Epithelial cell of esophagus (primary cell): ENCODE measurements around the gene PPFIA1.
A peak's percentile ranks its signal among the peaks of the same experiment; 100 is the strongest.

ENCODE experiments used
- DNase-seq: peaks from one replicate; pipeline ENCODE4 v3.0.0; 2010; ENCODE audit warnings: low read depth
- H3K4me3 ChIP-seq: 2 replicates; pipeline ENCODE4 v1.5.1; 2011; ENCODE audit warnings: mild to moderate bottlenecking, low read length, control low read depth
- TF ChIP-seq, protein P1 (sequence below): IDR thresholded peaks from 2 replicates; pipeline ENCODE4 v1.5.1; 2011; ENCODE audit warnings: low read depth, mild to moderate bottlenecking, low read length, control low read depth, inconsistent platforms; ENCODE audit not compliant: insufficient read depth; ENCODE audit errors: missing control alignments

PPFIA1 gene

DNA sequence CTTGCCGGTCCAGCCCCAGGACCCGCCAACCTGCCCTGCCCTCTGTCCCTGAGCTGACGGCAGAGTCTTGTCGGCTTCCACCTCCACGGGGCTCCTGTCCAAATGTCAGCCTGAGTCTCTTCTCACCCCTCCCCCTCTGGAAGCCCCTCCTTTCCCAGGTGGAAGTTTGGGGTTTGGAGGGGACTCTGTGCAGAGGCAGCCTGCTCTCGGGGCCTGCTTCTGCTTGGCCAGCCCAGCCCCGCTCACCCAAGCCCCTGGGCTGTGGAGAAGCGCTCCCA, 158.9 kb downstream of the PPFIA1 start:
- no peak for DNase-seq
- H3K4me3 ChIP-seq, result no peak overlapping the region
- TF ChIP-seq, protein P1, sequence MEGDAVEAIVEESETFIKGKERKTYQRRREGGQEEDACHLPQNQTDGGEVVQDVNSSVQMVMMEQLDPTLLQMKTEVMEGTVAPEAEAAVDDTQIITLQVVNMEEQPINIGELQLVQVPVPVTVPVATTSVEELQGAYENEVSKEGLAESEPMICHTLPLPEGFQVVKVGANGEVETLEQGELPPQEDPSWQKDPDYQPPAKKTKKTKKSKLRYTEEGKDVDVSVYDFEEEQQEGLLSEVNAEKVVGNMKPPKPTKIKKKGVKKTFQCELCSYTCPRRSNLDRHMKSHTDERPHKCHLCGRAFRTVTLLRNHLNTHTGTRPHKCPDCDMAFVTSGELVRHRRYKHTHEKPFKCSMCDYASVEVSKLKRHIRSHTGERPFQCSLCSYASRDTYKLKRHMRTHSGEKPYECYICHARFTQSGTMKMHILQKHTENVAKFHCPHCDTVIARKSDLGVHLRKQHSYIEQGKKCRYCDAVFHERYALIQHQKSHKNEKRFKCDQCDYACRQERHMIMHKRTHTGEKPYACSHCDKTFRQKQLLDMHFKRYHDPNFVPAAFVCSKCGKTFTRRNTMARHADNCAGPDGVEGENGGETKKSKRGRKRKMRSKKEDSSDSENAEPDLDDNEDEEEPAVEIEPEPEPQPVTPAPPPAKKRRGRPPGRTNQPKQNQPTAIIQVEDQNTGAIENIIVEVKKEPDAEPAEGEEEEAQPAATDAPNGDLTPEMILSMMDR, result no peak

DNA sequence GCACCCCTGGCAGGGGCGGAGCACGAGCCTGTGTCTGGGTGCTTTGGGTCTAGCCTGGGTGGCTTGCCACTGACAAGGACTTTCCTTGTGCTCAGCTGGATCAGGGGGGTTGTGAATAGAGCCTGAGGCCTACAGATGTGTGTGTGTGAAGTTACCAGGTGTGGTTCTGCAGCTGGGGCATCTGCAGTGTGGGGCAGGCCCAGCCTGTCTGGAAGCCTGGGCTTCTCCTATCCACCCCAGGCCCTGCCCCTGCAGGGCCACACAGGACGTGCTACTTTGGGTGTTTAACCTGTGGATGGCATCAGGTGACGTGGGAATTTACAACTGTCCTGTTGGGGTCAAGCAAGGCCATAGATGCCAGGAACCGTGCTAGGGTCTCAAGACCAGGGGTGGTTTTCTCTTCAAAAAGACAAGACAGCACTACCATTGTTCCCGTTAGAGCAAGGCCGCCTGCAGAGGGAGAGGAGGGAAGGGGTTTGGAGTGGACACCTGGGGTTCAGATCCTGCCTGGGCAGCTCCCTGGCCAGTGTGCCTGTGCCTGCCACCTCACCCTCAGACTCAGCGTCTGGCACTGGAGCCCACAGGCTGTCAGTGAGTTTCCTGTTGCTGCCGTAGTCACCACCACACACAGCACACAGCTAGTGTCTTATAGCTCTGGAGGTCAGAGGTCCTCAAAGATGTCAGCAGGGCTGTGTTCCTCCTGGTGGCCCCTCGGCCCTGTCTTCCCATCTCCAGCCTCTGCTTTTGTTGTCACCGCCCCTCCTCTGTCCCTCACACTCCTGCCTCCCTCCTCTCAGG, 159.4 kb downstream of the PPFIA1 start:
- no peak overlapping the region for H3K4me3 ChIP-seq
- TF ChIP-seq, protein P1, result no peak
- peak; percentile 11 for DNase-seq

DNA sequence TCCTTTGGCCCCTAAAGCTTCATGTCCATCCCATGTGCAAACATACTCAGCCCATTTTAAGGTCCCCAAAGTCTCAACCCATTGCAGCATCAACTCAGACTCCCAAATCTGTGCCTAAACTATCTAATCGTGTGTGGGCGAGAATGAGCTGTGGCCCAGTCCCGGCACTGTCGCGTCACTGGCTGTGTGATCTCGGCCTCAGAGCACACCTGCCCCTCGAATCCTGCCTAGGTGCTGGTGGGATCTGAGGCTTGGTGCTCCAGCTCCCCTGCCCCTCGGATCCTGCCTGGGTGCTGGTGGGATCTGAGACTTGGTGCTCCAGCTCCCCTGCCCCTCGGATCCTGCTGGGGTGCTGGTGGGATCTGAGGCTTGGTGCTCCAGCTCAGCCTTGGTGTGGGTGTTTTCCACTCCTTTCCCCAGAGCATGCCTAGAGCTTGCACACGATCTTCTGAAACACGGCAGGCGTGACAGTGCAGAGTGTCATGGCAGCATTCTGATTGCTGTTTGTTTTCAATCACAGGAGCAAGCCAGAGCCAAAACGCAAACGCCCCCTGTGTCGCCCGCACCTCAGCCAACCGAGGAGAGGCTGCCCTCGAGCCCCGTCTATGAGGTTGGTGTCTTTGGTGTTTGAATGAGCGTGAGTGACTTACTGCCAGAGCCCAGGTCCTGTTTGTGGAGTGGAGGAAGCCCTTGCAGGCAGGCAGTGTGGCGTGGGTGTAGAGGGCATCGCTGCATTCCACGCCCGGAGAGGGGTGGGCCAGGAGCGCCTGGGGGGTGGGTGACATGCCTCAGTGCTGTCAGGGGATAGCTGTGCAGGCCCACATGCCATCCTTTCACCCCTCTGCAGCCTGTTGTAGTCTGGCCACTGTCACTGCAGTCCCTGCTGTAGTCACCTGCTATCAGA, 160.4 kb downstream of the PPFIA1 start:
- no peak overlapping the region for H3K4me3 ChIP-seq
- TF ChIP-seq, protein P1, result no peak
- no peak for DNase-seq

DNA sequence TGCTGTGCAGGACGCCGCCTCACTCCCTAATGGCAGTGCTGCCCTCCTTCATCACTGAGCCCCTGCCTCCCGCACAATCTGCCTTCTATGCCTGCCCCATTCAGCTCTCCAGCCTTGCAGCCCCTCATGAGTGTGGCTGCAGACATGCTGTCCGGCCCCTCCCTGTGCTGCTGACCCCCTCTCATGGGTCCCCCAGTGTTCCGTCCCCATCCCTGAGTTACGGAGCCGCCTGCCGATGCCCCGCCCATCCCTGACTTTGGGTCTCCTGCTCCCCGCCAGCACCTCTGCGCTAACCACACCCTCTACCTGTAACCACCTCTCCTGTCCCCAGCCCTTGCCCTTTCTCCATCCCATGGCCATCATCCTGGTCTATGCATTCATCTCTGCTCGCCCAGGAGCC, 161.1 kb downstream of the PPFIA1 start:
- TF ChIP-seq, protein P1, result no peak
- H3K4me3 ChIP-seq, result no peak overlapping the region
- DNase-seq, result no peak

DNA sequence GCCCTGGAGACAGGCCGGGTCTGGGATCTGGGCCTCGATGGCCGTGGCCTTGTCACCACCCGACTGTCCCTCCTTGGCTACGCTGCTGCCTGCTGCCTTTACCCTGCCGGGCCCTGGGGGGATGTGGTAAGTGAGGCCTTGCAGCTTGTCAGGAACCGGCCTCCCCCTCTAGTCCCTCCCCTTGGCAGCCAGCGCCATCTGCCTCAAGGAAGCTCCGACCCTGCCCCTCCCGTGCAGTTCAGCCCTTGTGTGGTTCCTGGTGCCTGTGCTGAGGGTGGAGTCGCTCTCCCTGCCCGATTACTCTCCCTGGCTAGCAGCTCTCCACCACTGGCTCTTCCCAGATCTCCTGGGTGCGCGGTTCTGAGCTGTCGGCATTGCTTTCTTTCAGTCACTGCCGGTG, 161.6 kb downstream of the PPFIA1 start:
- H3K4me3 ChIP-seq, result no peak overlapping the region
- TF ChIP-seq, protein P1, result no peak
- DNase-seq, result no peak

DNA sequence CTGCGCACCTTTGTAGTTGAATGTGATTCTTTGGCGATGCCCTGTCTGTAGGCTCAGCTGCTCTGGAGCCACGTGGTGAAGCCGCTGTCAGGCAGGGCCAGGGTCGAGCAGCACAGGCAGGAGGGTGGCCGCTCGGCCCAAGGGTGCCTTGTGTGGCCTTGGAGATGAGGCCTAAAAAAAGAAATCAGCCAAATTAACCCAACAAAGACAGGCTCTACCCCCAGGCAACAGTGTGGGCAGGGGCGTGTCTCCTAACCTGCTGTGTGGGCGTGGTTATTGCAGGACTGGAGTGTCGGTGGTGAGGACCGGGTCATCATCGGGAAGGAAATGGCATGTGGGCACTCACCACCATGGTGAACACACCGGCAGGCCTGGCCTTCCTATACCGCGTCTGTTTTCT, 162.1 kb downstream of the PPFIA1 start:
- no peak for DNase-seq
- H3K4me3 ChIP-seq, result no peak overlapping the region
- TF ChIP-seq, protein P1, result no peak
